Pons (tissue), 1 donor: ENCODE data around the gene PRDM12.

Experiments
- DNase-seq: peaks from one replicate; pipeline ENCODE4 v3.0.0-alpha.2; 2016; ENCODE audit warnings: low spot score

Gene PRDM12

GRCh38 chr9:130720762-130721161 is 56.4 kb downstream of the PRDM12 start:
- no peak for DNase-seq

GRCh38 chr9:130728721-130729120 is 64.3 kb downstream of the PRDM12 start:
- no peak for DNase-seq

GRCh38 chr9:130729145-130729544 is 64.8 kb downstream of the PRDM12 start:
- no peak for DNase-seq

- DNase-seq = no peak
These were observed 67.0 kb downstream of the PRDM12 start for GRCh38 chr9:130731355-130731754.

GRCh38 chr9:130732136-130732535 is 67.7 kb downstream of the PRDM12 start:
- DNase-seq = no peak
